ELR (cell line): ENCODE data around the gene PTPRG.

Experiments used
- DNase-seq: peaks from one replicate; pipeline ENCODE4 v3.0.0-alpha.2; 2015; ENCODE audit warnings: low read depth

Gene PTPRG

GRCh38 chr3:61828184-61828874 lies 267.0 kb downstream of the PTPRG start:
- DNase-seq, result no peak

- no peak for DNase-seq
These were observed 267.7 kb downstream of the PTPRG start for GRCh38 chr3:61828880-61829721.

DNA sequence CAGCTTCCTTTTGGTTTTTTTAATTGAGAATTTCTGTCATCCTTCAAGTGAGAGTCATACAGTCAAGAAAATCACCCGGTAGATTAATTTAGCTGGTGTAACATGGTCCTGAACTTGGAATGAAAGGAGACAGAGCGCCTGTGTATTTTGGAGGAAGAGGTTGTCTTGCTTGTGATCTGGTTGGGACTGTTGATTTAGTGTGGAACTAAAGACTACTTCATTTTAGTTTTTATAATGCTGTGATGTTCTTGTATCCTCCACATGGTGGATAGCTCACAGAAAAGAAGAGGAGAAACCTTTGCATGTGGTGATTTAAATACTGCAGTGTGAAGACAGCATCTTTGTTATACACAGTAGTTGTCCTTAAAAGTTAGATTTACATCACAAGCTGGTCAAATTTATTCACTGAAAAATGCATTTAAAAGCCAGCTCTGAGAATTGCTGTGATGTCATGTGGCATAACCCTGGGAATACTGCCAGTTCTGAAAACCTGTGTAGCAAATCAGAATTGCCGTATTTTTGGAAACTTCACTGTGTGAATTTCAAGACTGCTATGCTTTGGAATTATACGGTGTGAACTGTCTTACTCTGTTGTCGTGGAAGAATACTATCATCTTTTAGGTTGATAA lies 268.5 kb downstream of the PTPRG start:
- DNase-seq, result no peak

DNA sequence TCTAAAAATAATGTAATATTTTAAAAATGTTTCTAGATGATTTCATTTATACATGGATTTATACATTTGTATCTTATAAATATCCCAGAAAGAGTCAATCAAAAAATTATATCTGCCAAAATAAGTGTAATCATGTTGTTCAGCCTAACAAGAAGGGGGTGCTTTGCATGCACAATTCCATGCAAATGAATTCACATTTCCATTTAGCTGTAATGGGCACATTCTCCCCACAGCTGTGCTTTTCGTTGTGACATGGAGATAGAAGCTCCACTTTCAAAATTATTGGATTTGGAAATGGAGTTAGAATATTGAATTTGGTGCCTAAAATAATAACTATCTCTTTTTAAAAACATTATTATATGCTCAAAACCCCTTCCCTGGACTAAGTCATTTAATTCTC lies 270.6 kb downstream of the PTPRG start:
- no peak for DNase-seq

DNA sequence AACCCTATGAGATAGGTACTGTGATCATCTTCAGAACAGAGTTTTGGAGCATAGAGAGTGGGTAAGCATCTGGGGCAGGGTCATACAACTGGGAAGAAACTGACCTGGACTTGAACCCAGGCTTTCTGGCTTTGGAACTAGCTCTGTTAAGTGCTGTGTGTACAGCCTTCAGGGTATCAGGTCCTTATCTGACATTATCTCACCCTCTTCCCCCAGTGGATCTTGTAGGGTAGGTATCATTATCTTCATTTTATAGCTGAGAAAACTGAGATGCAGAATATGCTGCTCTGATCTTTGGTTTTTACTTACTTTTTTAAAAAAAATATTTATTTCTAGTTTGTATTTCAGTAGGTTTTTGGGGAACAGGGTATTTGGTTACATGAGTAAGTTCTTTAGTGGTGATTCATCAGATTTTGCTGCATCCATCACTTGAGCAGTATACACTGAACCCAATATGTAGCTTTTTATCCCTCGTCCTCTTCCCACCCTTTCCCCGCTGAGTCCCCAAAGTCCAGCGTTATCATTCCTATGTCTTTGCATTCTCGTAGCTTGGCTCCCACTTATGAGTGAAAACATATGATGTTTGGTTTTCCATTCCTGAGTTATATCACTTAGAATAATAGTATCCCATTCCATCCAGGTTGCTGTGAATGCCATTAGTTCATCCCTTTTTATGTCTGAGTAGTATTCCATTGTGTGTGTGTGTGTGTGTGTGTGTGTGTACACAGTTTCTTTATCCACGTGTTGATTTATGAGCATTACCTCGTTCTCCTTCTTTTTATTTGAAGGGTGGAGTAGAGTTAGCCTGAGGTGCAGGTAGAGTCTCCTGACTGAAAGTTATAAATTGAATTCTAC lies 271.2 kb downstream of the PTPRG start:
- peak; percentile 28 for DNase-seq

DNA sequence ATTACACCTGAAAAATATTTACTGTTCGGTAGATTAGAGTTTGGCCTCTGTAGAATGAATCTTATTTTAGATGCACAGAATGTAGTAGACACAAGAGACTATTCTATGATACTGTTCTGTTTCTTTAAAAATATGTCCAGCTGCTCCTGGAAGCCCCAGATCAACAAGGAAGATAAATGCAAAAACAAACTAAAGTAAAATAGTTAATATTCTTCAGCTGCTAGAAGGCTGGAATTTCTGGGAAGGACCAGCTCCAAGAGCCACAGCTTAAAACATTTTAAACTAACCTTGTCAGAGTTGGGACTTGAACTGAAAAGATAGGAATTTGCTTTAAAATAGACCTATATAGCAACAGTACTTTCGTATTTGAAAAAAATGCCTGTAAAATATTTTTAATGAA lies 277.9 kb downstream of the PTPRG start:
- DNase-seq, result no peak

GRCh38 chr3:61841111-61841845 lies 279.9 kb downstream of the PTPRG start:
- no peak for DNase-seq

GRCh38 chr3:61841988-61842387 lies 280.6 kb downstream of the PTPRG start:
- DNase-seq, result no peak

DNA sequence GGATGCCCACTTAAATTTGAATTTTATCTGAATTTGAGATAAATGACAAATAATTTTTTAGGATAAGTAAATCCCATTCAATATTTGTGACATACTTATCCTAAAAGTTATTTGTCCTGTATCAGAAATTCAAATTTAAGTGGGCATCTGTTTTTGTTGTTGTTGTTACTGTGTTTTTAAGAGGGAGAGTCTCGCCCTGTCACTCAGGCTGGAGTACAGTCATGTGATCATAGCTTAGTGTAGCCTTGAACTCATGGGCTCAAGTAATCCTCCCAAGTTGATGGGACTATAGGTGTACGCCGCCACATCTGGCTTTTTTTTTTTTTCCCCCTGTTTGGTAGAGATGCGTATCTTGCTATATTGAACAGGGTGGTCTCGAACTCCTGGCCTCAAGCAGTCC lies 283.0 kb downstream of the PTPRG start:
- no peak for DNase-seq

DNA sequence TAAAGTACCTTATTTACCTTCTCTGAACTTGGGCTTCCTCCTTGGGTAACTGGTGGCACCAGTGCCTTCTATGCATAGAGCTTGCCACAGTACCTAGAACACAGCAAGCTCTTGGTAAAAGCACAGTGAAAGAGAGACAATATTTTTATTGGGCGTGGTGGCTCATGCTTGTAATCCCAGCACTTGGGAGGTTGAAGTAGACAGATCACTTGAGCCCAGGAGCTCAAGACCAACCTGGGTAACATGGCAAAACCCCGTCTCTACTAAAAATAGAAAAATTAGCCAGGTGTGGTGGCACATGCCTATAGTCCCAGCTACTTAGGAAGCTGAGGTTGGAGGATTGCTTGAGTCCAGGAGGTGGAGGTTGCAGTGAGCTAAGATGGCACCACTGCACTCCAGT lies 285.1 kb downstream of the PTPRG start:
- no peak for DNase-seq

GRCh38 chr3:61847784-61848462 lies 286.6 kb downstream of the PTPRG start:
- no peak for DNase-seq

DNA sequence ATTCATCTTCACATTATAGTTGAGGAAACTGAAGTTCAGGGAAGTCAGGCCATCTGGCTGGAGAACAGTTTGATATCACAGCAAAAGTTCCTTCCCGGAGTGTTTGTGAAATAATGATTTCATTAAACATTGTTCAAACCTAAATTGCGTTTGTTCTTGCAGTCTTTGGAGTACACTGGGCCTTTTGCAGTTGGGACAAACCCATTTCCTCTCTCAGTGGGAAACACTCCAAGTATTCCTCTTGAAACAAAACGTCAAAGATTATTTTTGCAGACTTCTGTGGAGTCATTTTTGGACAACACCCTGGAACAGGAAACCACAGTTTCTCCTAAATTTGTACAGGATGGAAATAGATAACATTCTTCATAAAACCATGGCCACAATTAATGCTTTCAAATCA lies 287.5 kb downstream of the PTPRG start:
- no peak for DNase-seq

GRCh38 chr3:61853912-61854311 lies 292.5 kb downstream of the PTPRG start:
- no peak for DNase-seq

GRCh38 chr3:61855211-61855610 lies 293.8 kb downstream of the PTPRG start:
- DNase-seq, result no peak

- peak; percentile 8 for DNase-seq
These were observed 295.9 kb downstream of the PTPRG start for GRCh38 chr3:61857297-61857696.

DNA sequence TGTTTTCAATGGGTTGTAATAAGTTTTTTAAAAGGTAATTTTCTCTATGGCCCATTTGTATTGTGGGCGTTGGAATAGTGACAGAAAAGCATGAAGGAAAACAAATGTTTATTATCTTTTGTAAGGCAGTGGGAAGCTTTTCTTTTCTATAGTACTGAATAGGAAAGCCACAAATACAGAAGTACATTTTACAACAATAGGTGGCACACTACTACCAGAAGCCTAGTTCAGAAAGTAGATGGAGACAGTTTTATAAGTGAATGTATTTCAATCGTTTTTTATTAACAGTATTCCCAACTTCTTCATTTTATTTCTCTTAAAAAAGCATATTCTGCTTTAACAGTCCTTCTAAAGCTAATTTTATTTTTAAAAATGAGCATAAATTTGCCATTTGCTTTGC lies 296.7 kb downstream of the PTPRG start:
- DNase-seq, result peak; percentile 31

DNA sequence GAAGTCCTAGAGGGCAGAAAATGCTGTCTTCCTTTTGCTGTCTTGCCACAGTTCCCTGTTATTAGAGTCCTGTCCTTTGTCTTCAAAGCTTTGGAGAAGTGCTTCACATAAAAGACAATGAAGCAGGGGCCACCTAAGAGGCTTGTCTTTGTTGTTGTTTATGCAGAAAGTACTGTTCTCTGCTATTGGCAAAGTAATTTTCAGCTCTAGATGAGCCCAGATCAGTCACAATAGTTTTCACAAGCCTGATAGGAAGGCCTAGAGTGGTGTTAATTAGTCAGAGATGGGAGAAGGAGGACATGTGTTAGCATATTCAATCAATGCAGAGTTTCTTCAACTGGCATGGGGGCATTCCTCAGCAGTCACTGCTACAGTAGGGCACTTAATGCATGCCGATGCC lies 300.0 kb downstream of the PTPRG start:
- no peak for DNase-seq

- no peak for DNase-seq
These were observed 301.4 kb downstream of the PTPRG start for GRCh38 chr3:61862614-61863289.

- no peak for DNase-seq
These were observed 302.2 kb downstream of the PTPRG start for GRCh38 chr3:61863579-61863978.

GRCh38 chr3:61864886-61865285 lies 303.5 kb downstream of the PTPRG start:
- no peak for DNase-seq
